ENCODE data around the gene PCDHGB5.

The PCDHGB5 gene

DNA sequence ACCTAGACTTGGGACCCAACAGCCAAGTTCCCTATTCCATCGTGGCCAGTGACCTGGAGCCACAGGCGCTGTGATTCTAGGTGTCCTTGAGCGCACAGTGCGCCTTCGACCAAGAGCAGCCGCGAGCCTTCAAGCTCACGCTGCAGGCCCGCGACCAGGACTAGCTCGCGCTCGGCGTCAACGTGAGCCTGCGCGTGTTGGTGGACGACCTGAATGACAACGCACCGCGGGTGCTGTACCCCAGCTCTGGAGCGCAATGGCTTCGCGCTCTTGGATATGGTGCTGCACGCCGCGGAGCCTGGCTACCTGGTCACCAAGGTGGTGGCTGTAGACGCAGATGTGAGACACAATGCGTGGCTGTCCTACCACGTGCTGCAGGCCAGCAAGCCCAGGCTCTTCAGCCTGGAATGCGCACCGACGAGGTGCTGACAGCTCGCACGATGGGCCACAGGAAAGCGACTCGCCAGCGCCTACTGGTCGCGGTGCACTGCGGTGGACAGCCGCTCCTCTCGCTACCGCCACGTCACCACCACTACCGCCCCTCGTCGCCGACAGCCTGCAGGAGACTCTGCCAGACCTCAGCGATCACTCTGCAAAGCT, 43.9 kb downstream of the PCDHGB5 start:
- DNase-seq (ENCODE audit: low spot score), result no peak

Data from left forelimb (tissue), 1 donor.